ENCODE data around the gene CRB2.

DNA sequence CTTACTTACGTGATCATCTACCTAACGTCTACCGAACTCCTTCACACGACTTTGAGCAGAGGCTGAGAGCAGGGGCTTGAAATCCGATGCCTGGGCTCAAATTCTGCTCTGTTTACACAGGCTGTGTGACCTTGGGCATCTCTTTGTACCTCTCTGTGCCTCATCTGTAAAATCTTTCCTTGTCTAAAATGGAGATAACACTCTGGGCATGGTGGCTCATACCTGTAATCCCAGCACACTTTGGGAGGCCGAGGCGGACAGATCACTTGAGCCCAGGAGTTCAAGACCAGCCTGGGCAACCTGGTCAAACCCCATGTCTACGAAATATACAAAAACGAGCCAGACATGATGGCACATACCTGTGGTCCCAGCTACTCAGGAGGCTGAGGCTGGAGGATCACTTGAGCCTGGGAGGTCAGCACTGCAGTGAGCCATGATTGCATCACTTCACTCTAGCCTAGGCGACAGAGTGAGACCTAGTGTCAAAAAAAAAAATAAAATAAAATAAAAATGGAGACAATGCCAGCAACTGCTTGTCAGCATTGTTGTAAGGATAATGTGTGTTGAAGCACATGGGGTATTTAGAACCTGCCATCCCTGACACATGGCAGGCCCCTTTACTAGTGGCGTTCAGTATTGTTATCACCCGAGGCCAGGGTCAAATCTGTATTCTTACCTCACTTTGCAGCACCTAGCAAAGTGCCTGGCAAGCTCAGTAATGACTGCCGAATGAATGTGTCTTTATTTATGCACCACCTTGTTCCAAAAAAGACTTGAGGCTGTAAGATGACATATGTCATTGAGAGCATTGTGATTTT is 32.6 kb upstream of the CRB2 start:
- TF ChIP-seq FOXK2 (IDR thresholded peaks at IDR 0.05) = no peak
- no peak for TF ChIP-seq HDGF (IDR thresholded peaks at IDR 0.05; ENCODE audit: borderline replicate concordance)
- TF ChIP-seq, protein P1, sequence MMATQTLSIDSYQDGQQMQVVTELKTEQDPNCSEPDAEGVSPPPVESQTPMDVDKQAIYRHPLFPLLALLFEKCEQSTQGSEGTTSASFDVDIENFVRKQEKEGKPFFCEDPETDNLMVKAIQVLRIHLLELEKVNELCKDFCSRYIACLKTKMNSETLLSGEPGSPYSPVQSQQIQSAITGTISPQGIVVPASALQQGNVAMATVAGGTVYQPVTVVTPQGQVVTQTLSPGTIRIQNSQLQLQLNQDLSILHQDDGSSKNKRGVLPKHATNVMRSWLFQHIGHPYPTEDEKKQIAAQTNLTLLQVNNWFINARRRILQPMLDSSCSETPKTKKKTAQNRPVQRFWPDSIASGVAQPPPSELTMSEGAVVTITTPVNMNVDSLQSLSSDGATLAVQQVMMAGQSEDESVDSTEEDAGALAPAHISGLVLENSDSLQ (IDR thresholded peaks at IDR 0.05) = no peak
- no peak for TF ChIP-seq L3MBTL2 (conservative IDR thresholded peaks at IDR 0.05)
- no peak for TF ChIP-seq FOXM1 (IDR thresholded peaks at IDR 0.05; ENCODE audit: borderline replicate concordance)
